Neuronal stem cell (in vitro differentiated cells): ENCODE data around the gene ZFAND5.

Source experiments
- DNase-seq: peaks from one replicate; pipeline ENCODE4 v3.0.0-alpha.2; 2013; ENCODE audit warnings: low spot score
- H2AFZ ChIP-seq: one replicate; pipeline ENCODE4 v1.6.1; 2013; ENCODE audit warnings: mild to moderate bottlenecking, low read length, inconsistent platforms
- H2AK5ac ChIP-seq: 2 replicates; pipeline ENCODE4 v1.6.1; 2013; ENCODE audit warnings: low read depth, mild to moderate bottlenecking, inconsistent platforms, low read length, moderate library complexity, mixed read lengths
- H2BK120ac ChIP-seq: 2 replicates; pipeline ENCODE4 v1.6.1; 2013; ENCODE audit warnings: low read depth, mild to moderate bottlenecking, inconsistent platforms, low read length, moderate library complexity, mixed read lengths
- H2BK12ac ChIP-seq: one replicate; pipeline ENCODE4 v1.6.1; 2013; ENCODE audit warnings: low read length, inconsistent platforms
- H2BK15ac ChIP-seq: 2 replicates; pipeline ENCODE4 v1.6.1; 2013; ENCODE audit warnings: mild to moderate bottlenecking, low read length, inconsistent platforms, mixed read lengths
- H2BK5ac ChIP-seq: one replicate; pipeline ENCODE4 v1.6.1; 2013; ENCODE audit warnings: inconsistent platforms, mild to moderate bottlenecking, low read length, moderate library complexity
- H3K14ac ChIP-seq: one replicate; pipeline ENCODE4 v1.6.1; 2013; ENCODE audit warnings: low read length, inconsistent platforms
- H3K18ac ChIP-seq: 2 replicates; pipeline ENCODE4 v1.6.1; 2013; ENCODE audit warnings: low read length, inconsistent platforms
- H3K23ac ChIP-seq: 2 replicates; pipeline ENCODE4 v1.6.1; 2013; ENCODE audit warnings: low read depth, mild to moderate bottlenecking, mixed read lengths, low read length, inconsistent platforms; ENCODE audit not compliant: poor library complexity
- H3K27ac ChIP-seq: replicated peaks from 3 replicates; pipeline ENCODE4 v1.5.1; 2013; ENCODE audit warnings: low read length, inconsistent platforms
- H3K27me3 ChIP-seq, 3 experiments: 2 replicates each; pipeline ENCODE4 v1.6.1; 2013; ENCODE audit warnings: low read length in 3 of 3, mild to moderate bottlenecking in 2 of 3, inconsistent platforms in 1 of 3, low read depth in 1 of 3, mixed read lengths in 1 of 3, moderate library complexity in 1 of 3; ENCODE audit not compliant: control insufficient read depth in 3 of 3, insufficient read depth in 3 of 3
- H3K36me3 ChIP-seq, 2 donors: replicated peaks in 1 of 2; 2 replicates each; pipeline ENCODE4 v1.6.1; 2013; ENCODE audit warnings: low read length in 2 of 2; ENCODE audit not compliant: control insufficient read depth in 2 of 2, insufficient read depth in 2 of 2
- H3K4ac ChIP-seq: 2 replicates; pipeline ENCODE4 v1.6.1; 2013; ENCODE audit warnings: inconsistent platforms, mild to moderate bottlenecking, low read length, moderate library complexity
- H3K4me1 ChIP-seq, 2 donors: 1 replicate in 1 of 2; 2 replicates in 1 of 2; pipeline ENCODE4 v1.6.1; 2013; ENCODE audit warnings: low read length in 2 of 2, low read depth in 1 of 2; ENCODE audit not compliant: control insufficient read depth in 2 of 2, insufficient read depth in 1 of 2
- H3K4me2 ChIP-seq: one replicate; pipeline ENCODE4 v1.6.1; 2013; ENCODE audit warnings: mild to moderate bottlenecking, low read length, inconsistent platforms; ENCODE audit not compliant: insufficient read depth, poor library complexity, severe bottlenecking
- H3K4me3 ChIP-seq, 2 donors: 2 replicates each; pipeline ENCODE4 v1.5.1; 2013; ENCODE audit warnings: low read length in 2 of 2, mild to moderate bottlenecking in 2 of 2, inconsistent platforms in 1 of 2, moderate library complexity in 1 of 2
- H3K79me1 ChIP-seq: one replicate; pipeline ENCODE4 v1.6.1; 2013; ENCODE audit warnings: low read depth, mild to moderate bottlenecking, inconsistent platforms, low read length, moderate library complexity
- H3K9ac ChIP-seq: one replicate; pipeline ENCODE4 v1.6.1; 2013; ENCODE audit warnings: mild to moderate bottlenecking, low read depth, low read length, inconsistent platforms; ENCODE audit not compliant: poor library complexity
- H3K9me3 ChIP-seq, 2 donors: replicated peaks in 1 of 2; 2 replicates each; pipeline versions ENCODE3 to v1.6.1; 2013; ENCODE audit warnings: low read length in 2 of 2, mild to moderate bottlenecking in 2 of 2, inconsistent platforms in 1 of 2, low read depth in 1 of 2, mixed read lengths in 1 of 2, moderate library complexity in 1 of 2; ENCODE audit not compliant: control insufficient read depth in 2 of 2, insufficient read depth in 1 of 2
- H4K8ac ChIP-seq: one replicate; pipeline ENCODE4 v1.6.1; 2013; ENCODE audit warnings: low read depth, mild to moderate bottlenecking, inconsistent platforms, low read length, moderate library complexity
- H4K91ac ChIP-seq: one replicate; pipeline ENCODE4 v1.6.1; 2013; ENCODE audit warnings: low read length, low read depth, mild to moderate bottlenecking, inconsistent platforms; ENCODE audit not compliant: poor library complexity
- WGBS, 2 donors: extraction: QIAGEN DNeasy Blood & Tissue Kit; methylation state at CpG; one replicate each; pipeline ENCODE4 v1.1.7; 2013; ENCODE audit warnings: missing lambda C conversion rate in 2 of 2, mixed read lengths in 1 of 2; ENCODE audit not compliant: insufficient read length in 2 of 2, insufficient replicate concordance in 1 of 2; ENCODE audit errors: extremely low coverage in 2 of 2; 5-methylcytosine and 5-hydroxymethylcytosine counted together

Gene ZFAND5

DNA sequence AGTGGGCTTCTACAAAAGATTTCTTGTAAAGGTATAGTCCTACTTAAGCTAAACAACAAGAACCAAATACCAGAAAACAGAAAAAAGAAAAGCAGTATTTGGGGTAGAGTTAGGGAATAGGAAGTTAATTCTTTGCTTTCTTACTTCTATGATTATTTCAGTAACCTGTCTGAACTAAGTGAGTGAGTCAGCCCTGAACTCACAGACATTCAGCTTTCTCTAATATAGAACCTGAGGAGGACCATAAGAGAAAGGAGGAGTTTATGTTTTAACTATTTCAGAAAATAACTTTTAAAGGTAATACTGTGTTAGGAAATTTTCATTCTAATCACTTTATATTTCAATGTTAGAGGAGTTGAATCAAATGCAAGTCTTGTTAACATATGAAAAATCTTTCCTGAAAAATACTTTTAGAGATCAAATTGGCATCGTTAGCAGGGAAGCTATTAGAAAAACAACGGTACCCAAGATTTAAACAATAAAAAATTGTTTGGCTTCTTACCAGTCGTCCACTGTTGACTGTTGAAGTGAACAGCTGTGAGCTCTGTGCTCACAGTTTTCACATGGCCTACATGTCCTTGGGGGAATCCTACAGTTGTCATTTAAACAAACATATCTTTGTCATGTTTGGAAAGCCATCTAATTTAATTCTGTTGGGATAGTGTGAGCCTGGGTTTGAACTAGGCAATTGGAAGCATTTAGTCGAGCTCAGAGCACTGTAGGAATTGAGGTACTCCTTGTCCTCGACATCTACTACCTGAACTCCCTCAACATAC is 19.9 kb upstream of the ZFAND5 start:
- Histone ChIP-seq H3K4me2 (no peak overlapping the region), H3K36me3 (no peaks in the 10 kb centered on the region), H4K8ac (no peak overlapping the region), H3K4me3 (no peak overlapping the region), H2BK120ac (no peak overlapping the region), H3K4ac (no peak overlapping the region), H2BK5ac (no peak overlapping the region), H3K27me3 (no peaks in the 10 kb centered on the region), H3K23ac (no peak overlapping the region), H3K9ac (no peak overlapping the region), H4K91ac (no peak overlapping the region), H2AK5ac (no peak overlapping the region), H3K9me3 (no peaks in the 10 kb centered on the region), H3K4me1 (no peaks in the 10 kb centered on the region), H3K14ac (no peak overlapping the region), H3K79me1 (no peaks in the 10 kb centered on the region), H2AFZ (no peak overlapping the region), H2BK12ac (no peak overlapping the region), H3K27ac (no peak overlapping the region), H2BK15ac (no peak overlapping the region), H3K18ac (no peak overlapping the region)
- WGBS, 2 donors: no CpG with 5 or more reads among the region's 5 CpGs
- no peak for DNase-seq

- Histone ChIP-seq H2BK5ac (no peak overlapping the region), H4K91ac (no peak overlapping the region), H3K79me1 (no peaks in the 10 kb centered on the region), H3K4me2 (no peak overlapping the region), H3K18ac (no peak overlapping the region), H3K9ac (no peak overlapping the region), H3K14ac (no peak overlapping the region), H2AFZ (no peak overlapping the region), H3K27ac (no peak overlapping the region), H3K27me3 (no peaks in the 10 kb centered on the region), H3K4ac (no peak overlapping the region), H2BK12ac (no peak overlapping the region), H3K4me1 (no peaks in the 10 kb centered on the region), H3K36me3 (no peaks in the 10 kb centered on the region), H3K23ac (no peak overlapping the region), H2AK5ac (no peak overlapping the region), H2BK15ac (no peak overlapping the region), H3K4me3 (no peak overlapping the region), H3K9me3 (no peaks in the 10 kb centered on the region), H2BK120ac (no peak overlapping the region), H4K8ac (no peak overlapping the region)
- no peak for DNase-seq
- WGBS, 2 donors: no CpG with 5 or more reads among the region's 7 CpGs
Observed at GRCh38 chr9:72383978-72384709, 19.1 kb upstream of the ZFAND5 start.

DNA sequence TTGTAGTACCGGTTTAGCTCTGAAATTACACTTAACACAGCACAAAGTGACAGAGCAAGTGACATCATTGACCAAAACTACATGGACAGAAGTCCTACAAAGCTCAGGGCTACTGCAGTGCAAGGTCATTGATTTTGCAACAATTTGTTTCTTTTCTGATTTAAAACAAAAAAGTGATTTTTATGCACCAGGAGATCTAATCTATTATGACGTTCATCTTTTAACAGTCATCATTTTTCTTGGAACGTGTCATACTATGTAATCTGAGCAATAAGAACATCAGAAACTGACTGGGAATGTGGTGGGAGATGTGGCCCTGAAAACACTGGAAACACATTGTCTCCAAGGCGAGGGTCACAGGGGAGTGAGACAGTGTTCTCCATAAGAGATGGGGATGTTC is 17.4 kb upstream of the ZFAND5 start:
- Histone ChIP-seq H3K4me1 (no peaks in the 10 kb centered on the region), H2BK5ac (no peak overlapping the region), H3K4me2 (no peak overlapping the region), H2BK12ac (no peak overlapping the region), H3K79me1 (no peaks in the 10 kb centered on the region), H2BK15ac (no peak overlapping the region), H3K9ac (no peak overlapping the region), H2BK120ac (no peak overlapping the region), H3K9me3 (no peaks in the 10 kb centered on the region), H3K18ac (no peak overlapping the region), H4K91ac (no peak overlapping the region), H3K27me3 (no peaks in the 10 kb centered on the region), H3K36me3 (no peaks in the 10 kb centered on the region), H4K8ac (no peak overlapping the region), H3K4me3 (no peak overlapping the region), H3K23ac (no peak overlapping the region), H3K27ac (no peak overlapping the region), H3K4ac (no peak overlapping the region), H3K14ac (no peak overlapping the region), H2AFZ (no peak overlapping the region), H2AK5ac (no peak overlapping the region)
- WGBS, 2 donors: no CpG with 5 or more reads among the region's 4 CpGs
- no peak for DNase-seq

DNA sequence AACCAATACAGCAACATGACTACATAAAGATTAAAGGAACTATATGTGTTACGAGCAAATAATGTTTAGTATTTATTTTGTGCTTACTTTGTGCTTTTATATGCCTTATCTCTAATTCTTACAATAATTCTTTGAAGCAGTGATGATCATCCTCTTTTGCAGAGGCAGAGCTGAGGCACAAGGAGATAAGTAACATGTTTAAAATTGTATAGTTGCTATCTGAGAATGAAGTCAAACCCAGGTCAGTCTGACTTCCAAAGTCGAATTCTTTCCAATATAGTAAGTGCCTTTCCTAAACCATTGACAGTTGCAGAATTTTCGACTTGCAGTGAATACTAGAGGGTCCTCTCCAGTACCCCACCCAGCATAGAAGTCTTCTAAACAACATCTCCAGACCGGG is 12.0 kb upstream of the ZFAND5 start:
- no peak overlapping the region for H3K4me3 ChIP-seq
- no peaks in the 10 kb centered on the region for H3K4me1 ChIP-seq
- no peak overlapping the region for H2BK12ac ChIP-seq
- H2AK5ac ChIP-seq: no peak overlapping the region
- no CpG with 5 or more reads among the region's 4 CpGs for WGBS, 2 donors
- H3K9me3 ChIP-seq: no peaks in the 10 kb centered on the region
- no peak overlapping the region for H2AFZ ChIP-seq
- no peak overlapping the region for H3K9ac ChIP-seq
- H3K79me1 ChIP-seq: no peaks in the 10 kb centered on the region
- no peak overlapping the region for H3K4me2 ChIP-seq
- H3K14ac ChIP-seq: no peak overlapping the region
- no peak overlapping the region for H2BK5ac ChIP-seq
- no peak overlapping the region for H3K23ac ChIP-seq
- H3K18ac ChIP-seq: no peak overlapping the region
- H3K27ac ChIP-seq: no peak overlapping the region
- no peak overlapping the region for H4K8ac ChIP-seq
- H3K27me3 ChIP-seq: no peaks in the 10 kb centered on the region
- no peak overlapping the region for H2BK15ac ChIP-seq
- H3K4ac ChIP-seq: no peak overlapping the region
- no peak overlapping the region for H4K91ac ChIP-seq
- no peak for DNase-seq
- H3K36me3 ChIP-seq: no peaks in the 10 kb centered on the region
- no peak overlapping the region for H2BK120ac ChIP-seq
